SK-N-DZ (cell line): Measurements from ENCODE around the gene UHRF1.
"Not testable (repeated sequence)": the region's sequence is repeated elsewhere in the genome, so short reads cannot be mapped to it uniquely, and the experiment has no call there.

Experiments used
- DNase-seq: peaks from one replicate; pipeline ENCODE4 v3.0.0-alpha.2; 2015; ENCODE audit warnings: low spot score

Gene UHRF1

DNA sequence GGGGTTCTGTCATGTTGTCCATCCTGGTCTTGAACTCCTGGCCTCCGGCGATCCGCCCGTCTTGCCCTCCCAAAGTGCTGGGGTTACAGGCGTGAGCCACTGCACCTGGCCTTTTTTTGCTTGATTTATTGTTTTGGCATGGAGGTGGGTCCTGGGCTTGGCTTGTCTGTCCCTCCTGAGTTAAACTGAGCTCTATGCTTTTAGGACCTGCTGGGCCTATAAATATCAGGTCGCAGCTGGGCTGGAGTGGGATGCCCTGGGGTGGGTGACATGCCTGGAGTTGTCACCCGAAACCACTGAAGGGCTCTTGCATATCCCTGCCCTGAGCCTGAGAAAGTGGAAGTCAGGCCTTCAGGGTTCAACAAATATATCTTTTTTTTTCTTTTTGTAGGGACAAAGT lies 12.2 kb upstream of the UHRF1 start:
- no peak for DNase-seq

DNA sequence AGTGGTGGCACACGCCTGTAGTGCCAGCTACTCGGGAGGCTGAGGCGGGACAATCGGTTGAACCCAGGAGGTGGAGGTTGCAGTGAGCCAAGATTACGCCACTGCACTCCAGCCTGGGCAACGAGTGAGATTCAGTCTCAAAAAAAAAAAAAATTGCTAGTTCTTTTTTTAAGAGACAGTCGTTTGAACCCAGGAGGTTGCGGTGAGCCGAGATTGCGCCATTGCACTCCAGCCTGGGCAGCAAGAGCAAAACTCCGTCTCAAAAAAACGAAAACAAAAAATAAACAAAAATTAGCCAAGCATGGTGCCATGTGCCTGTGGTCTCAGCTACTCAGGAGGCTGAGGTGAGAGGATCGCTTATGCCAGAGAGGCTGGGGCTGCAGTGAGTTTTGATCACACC lies 8.4 kb upstream of the UHRF1 start:
- not testable (repeated sequence) for DNase-seq

DNA sequence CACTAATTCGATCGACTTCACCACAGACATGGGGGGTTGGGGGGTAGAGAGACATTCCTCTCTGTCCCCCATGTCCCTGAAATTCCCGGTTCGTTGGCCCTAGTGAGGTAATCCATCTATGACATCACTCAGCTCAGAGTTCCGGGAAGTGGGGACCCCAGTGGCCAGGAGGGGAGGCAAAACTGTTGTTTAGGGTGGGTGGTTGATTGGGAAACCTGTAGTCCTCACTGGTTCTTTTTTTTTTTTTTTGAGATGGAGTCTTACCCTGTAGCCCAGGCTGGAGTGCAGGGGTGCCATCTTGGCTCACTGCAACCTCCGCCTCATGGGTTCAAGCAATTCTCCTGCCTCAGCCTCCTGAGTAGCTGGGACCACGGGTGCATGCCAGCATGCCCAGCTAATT lies 6.5 kb upstream of the UHRF1 start, which contains the start of gene ARRDC5:
TSS of gene ARRDC5 (minus strand) at position 101 of the 400 bp plus-strand sequence. CDS start at position 30, 71 bp downstream.
- no peak for DNase-seq

DNA sequence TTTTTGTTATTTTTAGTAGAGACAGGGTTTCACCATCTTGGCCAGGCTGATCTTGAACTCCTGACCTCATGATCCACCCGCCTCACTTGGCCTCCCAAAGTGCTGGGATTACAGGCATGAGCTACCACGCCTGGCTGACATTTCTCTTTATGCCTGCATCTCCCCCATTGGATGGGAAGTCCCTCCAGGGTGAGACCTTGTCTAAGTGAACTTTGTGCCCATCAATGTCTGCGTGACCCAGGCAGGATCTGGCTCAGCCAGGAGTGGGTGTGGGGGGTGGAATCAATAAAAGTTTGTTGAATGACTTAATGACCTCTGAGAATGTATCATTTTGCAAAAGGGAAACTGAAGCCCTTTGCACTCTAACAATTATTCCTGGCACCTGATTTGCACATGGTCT lies 4.8 kb upstream of the UHRF1 start:
- DNase-seq = no peak

DNA sequence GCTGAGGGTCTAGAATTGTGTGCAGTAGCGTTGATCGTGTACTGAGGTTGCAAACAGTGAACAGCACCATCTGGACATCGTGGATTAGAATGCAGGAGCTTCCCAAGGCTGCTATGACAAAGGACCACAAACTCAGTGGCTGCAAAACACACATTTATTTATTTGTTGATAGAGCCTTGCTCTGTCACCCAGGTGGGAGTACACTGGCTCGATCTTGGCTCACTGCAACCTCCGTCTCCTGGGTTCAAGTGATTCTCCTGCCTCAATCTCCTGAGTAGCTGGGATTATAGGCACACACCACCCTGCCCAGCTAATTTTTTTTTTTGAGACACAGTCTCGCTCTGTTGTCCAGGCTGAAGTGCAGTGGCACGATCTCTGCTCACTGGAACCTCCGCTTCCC lies 2.3 kb upstream of the UHRF1 start:
- no peak for DNase-seq

DNA sequence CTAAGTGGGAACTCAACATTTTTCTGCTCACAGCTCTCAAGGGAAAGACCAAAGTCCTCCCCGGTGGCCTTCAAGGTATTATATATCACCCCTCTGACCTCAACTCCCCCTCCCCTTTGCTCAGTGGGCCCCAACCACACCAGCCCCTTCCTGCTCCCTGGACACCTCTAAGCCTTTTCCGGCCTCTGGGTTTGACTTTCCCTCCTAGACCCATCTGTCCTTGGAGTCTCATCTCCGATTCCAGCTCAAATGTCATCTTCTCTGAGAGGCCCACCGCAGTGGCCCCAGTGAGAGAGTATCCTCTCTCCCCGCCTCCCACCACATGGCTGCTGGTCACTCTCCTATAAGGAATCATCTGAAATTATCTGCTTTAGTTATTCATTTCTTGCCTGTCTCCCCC lies 941 bp upstream of the UHRF1 start:
- DNase-seq = no peak

DNA sequence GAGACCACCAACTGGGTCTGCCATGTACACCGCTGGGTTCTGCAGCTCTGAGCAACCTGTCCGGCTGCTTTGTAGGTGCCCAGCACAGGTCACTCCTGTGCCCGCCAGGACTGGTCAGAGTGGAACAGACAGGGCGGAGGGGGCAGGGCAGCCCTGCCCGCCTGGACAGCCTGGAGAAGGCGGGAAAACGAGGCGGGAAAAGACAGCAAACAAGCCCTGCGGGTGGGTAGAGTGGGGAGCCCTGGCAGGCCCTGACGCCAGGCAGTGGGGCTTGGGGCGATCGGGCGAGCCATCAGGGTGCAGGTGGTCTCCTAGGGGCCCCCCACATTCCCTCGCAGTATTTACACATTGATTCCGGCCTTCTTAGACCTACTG lies 533 bp upstream of the UHRF1 start:
- no peak for DNase-seq

DNA sequence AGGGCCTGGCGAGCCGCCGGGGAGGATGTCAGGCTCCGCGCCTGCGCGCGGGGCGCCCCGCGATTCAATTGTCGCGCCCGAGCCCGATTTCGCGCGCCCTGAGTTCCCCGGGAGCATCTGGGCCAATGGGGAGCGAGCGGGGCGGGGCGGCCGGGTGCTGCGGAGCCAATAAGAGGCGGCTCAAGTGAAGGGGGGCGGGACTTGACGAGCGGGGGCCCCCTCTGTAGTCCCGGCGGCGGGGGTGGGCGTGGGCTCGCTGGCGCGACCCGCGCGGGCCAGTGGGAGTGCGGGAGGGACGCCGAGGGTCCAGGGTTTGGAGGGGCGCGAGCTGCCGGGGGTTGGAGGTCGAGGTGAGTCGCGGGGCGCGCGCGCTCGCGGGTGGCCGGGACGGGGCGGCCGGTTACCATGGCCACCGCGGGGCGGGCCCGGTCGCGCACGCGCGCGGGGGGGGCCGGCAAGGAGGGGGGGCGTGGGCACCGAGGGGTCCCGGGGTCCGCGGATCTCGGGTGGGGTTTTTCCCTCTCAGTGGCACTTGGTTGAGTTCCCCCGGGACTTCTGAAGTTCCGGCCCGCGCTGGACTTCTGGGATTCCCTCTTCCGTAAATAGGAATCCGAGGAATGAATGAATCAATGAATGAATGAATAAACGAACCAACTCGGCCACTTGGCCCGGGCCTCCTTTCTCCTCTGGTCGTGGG lies 744 bp downstream of the UHRF1 start:
- peak; percentile 86 for DNase-seq

DNA sequence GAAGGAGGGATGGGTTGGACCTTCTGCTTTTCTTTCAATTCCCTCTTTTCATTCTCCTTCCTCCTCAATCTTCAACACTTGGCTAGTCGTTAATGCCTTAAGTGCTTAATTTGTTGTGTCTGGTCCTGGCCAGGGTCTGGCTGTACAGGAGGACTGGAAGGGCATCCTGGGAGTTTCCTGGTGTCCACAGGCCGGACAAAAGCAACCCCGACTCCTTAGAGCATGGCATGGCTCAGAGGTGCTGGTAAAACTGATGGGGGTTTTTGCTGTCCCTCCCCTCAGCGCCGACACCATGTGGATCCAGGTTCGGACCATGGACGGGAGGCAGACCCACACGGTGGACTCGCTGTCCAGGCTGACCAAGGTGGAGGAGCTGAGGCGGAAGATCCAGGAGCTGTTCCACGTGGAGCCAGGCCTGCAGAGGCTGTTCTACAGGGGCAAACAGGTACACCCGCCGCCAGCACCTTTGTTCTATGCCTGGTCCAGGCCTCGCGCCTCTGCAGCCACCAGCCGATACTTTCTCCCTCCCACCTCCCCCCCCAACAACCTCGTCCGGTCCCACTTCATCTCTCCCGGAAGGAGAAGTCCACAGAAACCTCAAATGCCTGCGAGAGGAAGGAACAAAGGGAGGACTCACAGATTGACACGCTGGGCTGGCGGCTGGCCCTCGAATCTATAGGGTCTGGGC lies 1.4 kb downstream of the UHRF1 start:
- DNase-seq = no peak

DNA sequence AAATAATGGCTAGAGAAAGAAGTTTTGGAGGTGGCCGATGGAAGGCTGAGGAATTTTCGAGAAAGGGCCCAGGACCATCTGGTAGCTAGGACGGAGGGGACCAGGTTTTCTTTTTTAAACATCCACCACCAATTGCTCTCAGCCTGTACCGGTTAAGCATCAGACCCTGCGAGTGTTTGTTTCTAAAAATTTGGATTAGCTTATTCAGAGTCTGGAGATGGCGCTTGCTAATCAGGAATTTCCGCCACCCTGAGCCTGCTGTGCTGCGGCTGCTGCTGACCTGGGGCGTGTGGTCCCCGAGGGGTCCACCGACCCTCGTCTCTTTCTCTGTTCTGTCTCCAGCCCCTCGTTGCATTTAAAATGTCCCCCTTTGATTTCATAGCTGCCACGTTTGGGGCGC lies 2.0 kb downstream of the UHRF1 start:
- no peak for DNase-seq

DNA sequence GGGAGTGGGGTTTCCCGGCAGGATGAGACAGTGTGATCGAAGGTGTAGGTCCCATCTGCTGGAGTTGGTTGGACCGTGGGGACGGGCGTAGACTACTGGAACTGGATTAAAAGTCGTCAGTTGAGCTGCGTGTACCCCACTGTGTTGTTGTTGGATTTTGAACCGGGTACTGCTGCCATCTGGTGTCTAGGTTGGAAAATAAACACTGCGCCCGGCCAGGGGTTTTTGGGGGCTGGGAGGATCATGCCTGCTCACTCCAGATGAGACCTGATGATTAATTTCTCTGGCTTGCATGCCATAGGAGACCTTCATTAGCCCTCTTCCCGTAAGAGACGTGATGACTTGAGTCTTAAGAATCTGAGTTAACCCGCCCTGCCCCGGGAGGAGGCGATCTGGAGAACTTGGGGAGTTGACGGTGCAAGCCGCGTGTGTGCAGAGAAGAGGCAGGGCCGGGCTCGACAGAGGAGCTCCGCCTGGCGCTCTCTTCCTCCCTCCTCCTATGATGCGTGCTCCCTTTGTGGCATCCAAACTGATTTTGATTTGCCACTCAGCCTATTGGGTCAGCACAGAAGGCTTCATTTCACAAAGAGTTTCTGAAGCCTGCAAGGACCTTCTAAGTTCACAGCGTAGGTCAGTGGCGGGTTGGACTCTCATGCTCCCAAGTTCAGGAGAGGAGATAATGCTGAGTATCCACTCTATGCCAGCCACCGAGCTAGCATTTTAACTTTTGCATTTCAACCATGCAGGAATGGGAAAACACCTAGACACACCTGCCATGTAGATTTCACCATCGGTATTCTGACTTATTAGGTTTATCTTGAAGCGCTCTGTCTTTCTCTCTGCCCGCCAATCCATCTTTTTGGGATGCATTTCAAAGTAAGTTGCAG lies 2.7 kb downstream of the UHRF1 start:
- DNase-seq = peak; percentile 46

DNA sequence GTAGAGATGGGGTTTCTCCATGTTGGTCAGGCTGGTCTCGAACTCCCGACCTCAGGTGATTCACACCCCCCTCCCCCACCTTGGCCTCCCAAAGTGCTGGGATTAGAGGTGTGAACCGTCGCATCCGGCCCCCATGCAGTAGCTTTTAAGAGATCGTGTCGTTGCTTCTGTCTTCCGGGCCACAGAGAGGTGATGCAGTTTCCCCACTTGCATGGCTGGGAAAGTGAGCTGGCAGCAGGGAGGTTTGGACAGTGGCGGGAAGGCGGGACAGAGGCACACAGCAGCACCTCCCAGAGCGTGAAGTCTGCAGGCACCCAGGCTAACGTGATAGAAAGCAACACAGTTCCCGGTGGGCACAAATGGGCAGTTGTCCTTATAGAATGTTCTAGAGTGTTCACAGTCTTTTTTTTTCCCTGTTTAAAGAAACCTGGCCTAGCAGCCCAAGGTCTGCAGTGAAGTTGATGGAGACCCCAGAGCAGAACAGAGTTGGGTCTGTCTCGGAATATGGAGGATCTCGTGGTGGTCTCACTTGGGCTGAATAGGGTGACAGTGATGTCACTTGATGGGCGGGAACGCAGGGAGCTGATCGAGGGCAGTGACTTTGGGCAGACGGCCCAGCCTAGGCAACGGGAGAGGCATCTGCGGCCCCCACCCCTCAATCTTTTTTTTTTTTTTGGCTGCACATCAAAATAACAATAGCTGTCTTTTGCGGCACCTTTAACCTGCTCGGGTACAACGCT lies 4.9 kb downstream of the UHRF1 start:
- DNase-seq = no peak

DNA sequence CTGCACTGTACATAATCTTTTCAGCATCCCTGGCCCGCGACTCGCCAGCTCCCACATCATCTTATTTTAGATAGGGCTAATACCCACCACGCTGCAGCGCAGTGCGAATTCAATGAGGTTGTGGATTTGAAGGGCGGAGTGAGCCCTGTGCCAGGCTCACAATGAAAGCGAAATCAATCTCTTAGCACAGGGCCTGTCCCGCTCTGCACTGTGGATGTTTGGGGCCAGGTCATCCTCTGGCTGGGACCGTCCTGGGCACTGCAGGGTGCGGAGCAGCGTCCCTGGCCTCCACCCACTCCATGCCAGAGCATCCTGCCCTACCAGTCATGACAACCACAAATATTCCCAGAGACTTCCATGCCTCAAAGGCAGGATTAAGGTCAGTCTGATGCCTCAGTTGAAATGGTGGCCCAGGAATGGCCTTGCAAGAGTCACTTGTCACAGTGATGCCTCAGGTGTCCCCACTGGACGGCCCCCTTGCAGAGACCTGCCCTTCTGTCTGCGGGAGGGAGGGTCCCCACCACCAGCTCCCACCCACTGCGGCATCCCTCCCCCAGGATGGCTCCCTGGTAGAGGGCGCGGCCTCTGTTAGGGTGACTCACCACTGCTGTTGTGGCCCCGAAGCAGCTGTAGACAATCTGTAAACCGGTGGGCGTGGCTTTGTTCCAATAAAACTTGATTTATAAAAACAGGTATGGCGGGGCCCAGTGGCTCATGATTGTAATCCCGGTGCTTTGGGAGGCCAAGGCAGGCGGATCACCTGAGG lies 5.6 kb downstream of the UHRF1 start:
- DNase-seq = no peak

DNA sequence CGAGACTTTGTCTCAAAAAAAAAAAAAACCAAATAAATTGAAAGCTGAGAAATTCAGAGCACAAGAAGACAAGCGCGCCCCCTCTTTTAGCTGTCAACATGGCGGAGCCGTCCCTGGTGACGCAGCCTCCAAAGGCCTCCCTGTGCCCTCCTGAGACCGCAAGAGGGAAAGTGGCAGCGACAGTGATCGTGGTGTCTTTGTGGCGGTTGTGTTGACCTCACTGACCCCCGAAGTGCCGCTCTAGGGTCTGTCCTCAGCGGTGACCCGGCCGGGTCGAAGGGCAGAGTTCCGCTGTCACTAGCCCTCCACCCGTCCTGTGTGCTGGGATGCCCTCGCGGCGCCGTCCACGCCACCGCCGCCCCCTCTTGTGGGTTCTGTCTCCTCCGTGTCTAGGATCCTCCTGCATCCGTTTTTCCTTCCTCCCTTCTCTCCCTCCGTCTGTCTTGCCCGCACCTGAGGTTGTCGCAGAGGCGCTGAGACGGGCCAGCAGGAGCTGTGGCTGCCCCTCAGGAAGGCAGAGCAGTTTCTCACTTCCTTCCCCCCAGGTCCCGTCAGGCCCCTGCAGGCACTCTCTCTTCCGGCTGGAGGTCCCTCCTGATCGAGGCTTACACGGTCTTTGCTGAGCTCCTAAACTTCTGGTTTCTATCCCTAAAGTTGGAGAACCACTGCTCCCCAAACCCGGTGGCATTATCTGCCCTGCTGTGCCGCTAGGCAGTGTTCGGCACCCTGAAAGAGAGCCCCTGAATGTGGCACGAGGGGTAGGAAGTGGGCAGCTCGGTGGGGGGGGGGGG lies 7.2 kb downstream of the UHRF1 start:
- no peak for DNase-seq

DNA sequence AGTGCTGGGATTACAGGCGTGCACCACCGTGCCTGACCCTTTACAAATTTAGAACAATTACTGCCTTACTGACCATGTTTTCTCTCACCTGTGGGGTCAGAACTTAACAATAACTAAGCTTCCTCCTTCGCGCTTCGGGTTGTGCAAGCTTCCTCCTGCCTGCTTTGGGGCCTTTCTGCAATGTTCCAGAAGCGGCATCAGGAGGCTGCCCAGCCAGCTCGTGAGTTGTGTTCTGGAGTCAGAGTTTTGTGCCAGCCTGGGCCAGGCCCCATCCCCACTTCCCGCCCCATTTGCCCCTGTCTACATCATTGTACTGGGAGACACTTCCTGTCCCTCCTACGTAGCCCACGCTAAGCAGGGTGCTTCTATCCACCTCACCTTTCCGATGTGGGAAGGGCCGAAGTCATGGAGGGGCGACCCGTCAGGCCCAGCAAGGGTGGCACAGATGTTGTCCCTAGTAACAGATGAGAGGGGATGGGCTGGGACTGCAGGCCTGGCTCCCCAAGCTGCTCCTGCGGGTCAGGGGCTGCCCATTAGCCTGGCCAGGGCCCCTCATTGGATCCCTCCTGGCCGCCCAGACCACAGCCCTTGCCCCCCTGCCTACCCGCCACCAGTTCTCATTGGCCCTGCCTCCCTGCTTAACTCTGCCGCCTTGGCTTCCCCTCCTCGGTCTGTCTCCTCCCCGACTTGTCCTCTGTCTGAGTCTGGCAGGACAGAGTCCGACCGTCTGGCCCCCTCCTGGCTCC lies 13.4 kb downstream of the UHRF1 start:
- no peak for DNase-seq

DNA sequence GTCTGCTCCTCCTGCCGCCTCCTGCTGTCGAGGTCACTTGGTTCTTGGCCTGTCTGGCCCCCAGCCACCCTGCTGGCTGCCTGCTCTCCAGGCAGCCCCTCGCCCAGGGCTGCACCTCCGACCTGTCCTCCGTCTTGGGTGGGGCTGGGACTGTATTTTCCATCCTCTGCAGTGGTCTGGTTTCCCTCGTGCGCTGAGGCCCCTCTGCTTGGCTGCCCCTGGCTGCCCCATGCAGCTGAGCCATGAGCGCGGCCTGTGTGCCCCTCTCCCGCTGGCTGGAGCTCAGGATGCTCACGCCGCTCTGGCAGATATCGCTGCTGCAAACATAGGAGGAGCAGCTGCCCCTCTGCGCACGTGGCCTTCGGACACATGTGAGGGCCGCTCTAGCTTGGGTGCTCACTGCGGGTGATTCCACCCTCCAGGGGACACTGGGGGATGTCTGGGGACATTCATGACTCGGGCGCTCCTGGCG lies 14.0 kb downstream of the UHRF1 start:
- no peak for DNase-seq

DNA sequence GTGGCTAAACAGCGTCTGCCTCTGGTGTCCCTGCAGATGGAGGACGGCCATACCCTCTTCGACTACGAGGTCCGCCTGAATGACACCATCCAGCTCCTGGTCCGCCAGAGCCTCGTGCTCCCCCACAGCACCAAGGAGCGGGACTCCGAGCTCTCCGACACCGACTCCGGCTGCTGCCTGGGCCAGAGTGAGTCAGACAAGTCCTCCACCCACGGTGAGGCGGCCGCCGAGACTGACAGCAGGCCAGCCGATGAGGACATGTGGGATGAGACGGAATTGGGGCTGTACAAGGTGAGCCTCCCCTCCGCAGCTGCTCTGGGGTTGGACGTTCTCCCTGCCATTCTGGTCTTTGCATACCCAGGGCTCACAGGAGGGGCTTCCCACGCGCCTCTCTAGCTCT lies 19.9 kb downstream of the UHRF1 start:
- DNase-seq = no peak

DNA sequence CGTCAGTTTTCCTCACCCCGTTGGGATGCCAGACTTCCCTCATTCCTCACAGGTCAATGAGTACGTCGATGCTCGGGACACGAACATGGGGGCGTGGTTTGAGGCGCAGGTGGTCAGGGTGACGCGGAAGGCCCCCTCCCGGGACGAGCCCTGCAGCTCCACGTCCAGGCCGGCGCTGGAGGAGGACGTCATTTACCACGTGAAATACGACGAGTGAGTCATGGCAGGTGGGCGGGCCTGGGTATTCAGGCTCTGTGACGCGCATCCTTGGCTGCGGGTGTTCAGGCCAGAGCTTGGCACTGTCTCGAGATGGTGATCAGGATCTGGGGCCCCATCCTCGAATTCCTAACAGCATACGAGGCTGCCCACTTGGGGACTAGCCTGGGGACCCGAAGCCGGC lies 21.4 kb downstream of the UHRF1 start:
- DNase-seq = no peak

DNA sequence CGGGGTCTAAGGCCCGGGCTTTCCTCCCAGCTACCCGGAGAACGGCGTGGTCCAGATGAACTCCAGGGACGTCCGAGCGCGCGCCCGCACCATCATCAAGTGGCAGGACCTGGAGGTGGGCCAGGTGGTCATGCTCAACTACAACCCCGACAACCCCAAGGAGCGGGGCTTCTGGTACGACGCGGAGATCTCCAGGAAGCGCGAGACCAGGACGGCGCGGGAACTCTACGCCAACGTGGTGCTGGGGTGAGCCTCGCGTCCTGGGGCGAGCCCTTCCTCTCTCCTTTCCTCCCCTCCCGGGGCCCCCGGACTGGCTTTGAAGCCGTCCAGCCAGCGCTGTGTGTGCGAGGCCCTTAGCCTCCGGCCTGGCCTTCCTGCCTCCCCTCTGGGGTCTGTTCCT lies 23.4 kb downstream of the UHRF1 start:
- DNase-seq = no peak
